ENCODE measurements around the gene INTS6L. TPM values are rescaled to one million over a fixed set of nuclear protein-coding genes. Genes with fewer than 3 reads are reported as not detected.
"Not testable (repeated sequence)": the region's sequence is repeated elsewhere in the genome, so short reads cannot be mapped to it uniquely, and the experiment has no call there.

The INTS6L gene
- polyA plus RNA-seq, 1 experiment: 2.7 TPM

- CTCF ChIA-PET: no interaction called here
- Histone ChIP-seq H3K36me3 (ENCODE audit: control insufficient read depth, insufficient read depth, low read length) (no peaks in the 10 kb centered on the region), H3K27me3 (ENCODE audit: control insufficient read depth, insufficient read depth, low read length) (no peaks in the 10 kb centered on the region), H3K4me3 (ENCODE audit: low read depth, low read length) (no peak overlapping the region)
- POLR2A ChIA-PET: no interaction called here
- DNase-seq (ENCODE audit: low read depth): no peak
- no peak for TF ChIP-seq CTCF (IDR thresholded peaks at IDR 0.05; ENCODE audit: insufficient read depth, low read depth, low read length)
These were observed 36.9 kb downstream of the INTS6L start for GRCh38 chrX:135557344-135557743.

- H3K27me3 ChIP-seq (ENCODE audit: control insufficient read depth, insufficient read depth, low read length): no peaks in the 10 kb centered on the region
- no peaks in the 10 kb centered on the region for H3K36me3 ChIP-seq (ENCODE audit: control insufficient read depth, insufficient read depth, low read length)
- H3K4me3 ChIP-seq (ENCODE audit: low read depth, low read length): no peak overlapping the region
- TF ChIP-seq CTCF (IDR thresholded peaks at IDR 0.05; ENCODE audit: insufficient read depth, low read depth, low read length): peak; percentile 36; the same call in 1 of the 2 replicates
- ChIA-PET POLR2A (no interaction called here), CTCF (no interaction called here)
- DNase-seq (ENCODE audit: low read depth): no peak
These were observed 52.0 kb downstream of the INTS6L start for GRCh38 chrX:135572436-135572835.

GRCh38 chrX:135581496-135581895, 61.0 kb downstream of the INTS6L start:
- ChIA-PET POLR2A (no interaction called here), CTCF (no interaction called here)
- Histone ChIP-seq H3K4me3 (ENCODE audit: low read depth, low read length) (no peak overlapping the region), H3K36me3 (ENCODE audit: control insufficient read depth, insufficient read depth, low read length) (no peaks in the 10 kb centered on the region), H3K27me3 (ENCODE audit: control insufficient read depth, insufficient read depth, low read length) (no peaks in the 10 kb centered on the region)
- no peak for TF ChIP-seq CTCF (IDR thresholded peaks at IDR 0.05; ENCODE audit: insufficient read depth, low read depth, low read length)
- no peak for DNase-seq (ENCODE audit: low read depth)

GRCh38 chrX:135585153-135585552, 64.7 kb downstream of the INTS6L start:
- POLR2A ChIA-PET: no interaction called here
- no peak for TF ChIP-seq CTCF (IDR thresholded peaks at IDR 0.05; ENCODE audit: insufficient read depth, low read depth, low read length)
- no peak overlapping the region for H3K4me3 ChIP-seq (ENCODE audit: low read depth, low read length)
- no peak for DNase-seq (ENCODE audit: low read depth)
- H3K36me3 ChIP-seq (ENCODE audit: control insufficient read depth, insufficient read depth, low read length): no peaks in the 10 kb centered on the region
- CTCF ChIA-PET: no interaction called here
- H3K27me3 ChIP-seq (ENCODE audit: control insufficient read depth, insufficient read depth, low read length): no peaks in the 10 kb centered on the region

- no peak for DNase-seq (ENCODE audit: low read depth)
- no peak for TF ChIP-seq CTCF (IDR thresholded peaks at IDR 0.05; ENCODE audit: insufficient read depth, low read depth, low read length)
- Histone ChIP-seq H3K27me3 (ENCODE audit: control insufficient read depth, insufficient read depth, low read length) (no peaks in the 10 kb centered on the region), H3K4me3 (ENCODE audit: low read depth, low read length) (no peak overlapping the region), H3K36me3 (ENCODE audit: control insufficient read depth, insufficient read depth, low read length) (no peaks in the 10 kb centered on the region)
- POLR2A ChIA-PET: no interaction called here
- CTCF ChIA-PET: interaction anchor here (1.4 to 1.5 kb wide), 2 partner anchors 8 to 107 kb away, joined by 3 to 4 read pairs; no protein-coding TSS in a partner anchor
These were observed 71.4 kb downstream of the INTS6L start for GRCh38 chrX:135591871-135592270.

GRCh38 chrX:135594049-135594448, 73.6 kb downstream of the INTS6L start:
- H3K36me3 ChIP-seq (ENCODE audit: control insufficient read depth, insufficient read depth, low read length); DNase-seq (ENCODE audit: low read depth); H3K4me3 ChIP-seq (ENCODE audit: low read depth, low read length); POLR2A ChIA-PET; H3K27me3 ChIP-seq (ENCODE audit: control insufficient read depth, insufficient read depth, low read length): not testable (repeated sequence)
- CTCF ChIA-PET: interaction anchor here (2.2 kb wide), 1 partner anchor 109 kb away, joined by 7 read pairs; no protein-coding TSS in a partner anchor

GRCh38 chrX:135594453-135594852, 74.0 kb downstream of the INTS6L start:
- H3K4me3 ChIP-seq (ENCODE audit: low read depth, low read length); POLR2A ChIA-PET; DNase-seq (ENCODE audit: low read depth); H3K27me3 ChIP-seq (ENCODE audit: control insufficient read depth, insufficient read depth, low read length); H3K36me3 ChIP-seq (ENCODE audit: control insufficient read depth, insufficient read depth, low read length): not testable (repeated sequence)
- CTCF ChIA-PET: interaction anchor here (0.6 to 2.2 kb wide), 2 partner anchors 109 to 237 kb away, joined by 3 to 7 read pairs; no protein-coding TSS in a partner anchor
